GM18873 (cell line): ENCODE data around the gene UGT2A3.
"Not testable (repeated sequence)": the region's sequence is repeated elsewhere in the genome, so short reads cannot be mapped to it uniquely, and the experiment has no call there.

ENCODE experiments used
- ATAC-seq: cut with Tn5 transposase; IDR thresholded peaks from one replicate; pipeline ENCODE4 v1.9.1; 2021; ENCODE audit warnings: mild to moderate bottlenecking, moderate library complexity, moderate number of reproducible peaks; ENCODE audit not compliant: unreplicated experiment, low FRiP score

The UGT2A3 gene

DNA sequence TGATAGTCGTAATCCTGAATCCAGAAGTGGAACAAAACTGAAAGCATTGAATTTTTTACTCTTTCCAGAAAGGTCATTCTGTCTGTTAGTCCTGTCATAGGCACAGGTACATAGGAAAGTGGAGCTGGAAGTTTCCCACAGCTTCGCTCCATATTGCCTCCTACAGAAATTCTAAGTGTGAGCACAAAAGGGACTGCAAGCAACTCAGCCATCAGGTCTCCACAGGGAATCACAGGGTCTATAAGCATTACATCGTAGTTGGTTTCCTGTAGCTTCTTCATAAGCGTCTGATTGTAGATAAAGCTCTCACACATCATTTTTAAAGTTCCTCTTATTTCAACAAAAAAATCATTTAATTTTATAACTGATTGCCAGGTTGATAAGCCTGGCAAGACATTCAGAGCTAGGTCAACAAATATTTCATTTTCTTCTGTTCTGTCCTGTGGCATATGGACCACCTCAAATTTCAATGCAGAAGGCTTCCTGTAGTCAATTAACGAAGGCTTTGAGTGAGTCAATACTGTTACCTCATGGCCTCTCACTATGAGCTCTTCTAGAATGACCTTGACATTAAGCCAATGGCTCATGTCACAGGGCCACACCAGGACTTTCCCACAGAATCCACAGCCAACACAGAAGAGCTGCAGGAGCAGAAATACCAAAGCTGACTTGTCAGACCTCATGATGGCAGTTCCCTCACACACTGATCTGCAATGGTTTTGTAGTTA is at the start of gene UGT2A3:
Gene UGT2A3, minus strand, starts transcription at position 727 of the 728 bp plus-strand sequence. Its CDS starts 44 bp downstream, at position 683.
- ATAC-seq, result no peak

DNA sequence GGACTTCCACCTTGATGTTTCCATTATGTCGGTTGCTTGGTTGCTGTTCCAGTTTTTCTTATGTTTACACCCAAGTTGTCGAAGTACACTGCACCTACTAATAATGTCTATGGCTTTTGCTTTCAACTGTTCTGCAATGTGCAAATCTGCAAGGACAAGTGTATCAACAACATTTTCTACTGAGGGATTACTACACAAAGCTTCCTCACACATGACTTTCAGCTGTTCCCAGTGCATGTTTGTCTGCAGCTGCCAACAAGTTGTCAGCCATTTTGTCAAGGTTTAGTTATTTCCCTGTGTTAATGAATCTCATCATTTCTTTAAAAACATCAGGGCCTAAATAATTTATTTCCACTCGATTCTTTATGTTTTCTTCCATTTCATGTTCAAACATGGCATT is 45.4 kb upstream of the UGT2A3 start:
- no peak for ATAC-seq

DNA sequence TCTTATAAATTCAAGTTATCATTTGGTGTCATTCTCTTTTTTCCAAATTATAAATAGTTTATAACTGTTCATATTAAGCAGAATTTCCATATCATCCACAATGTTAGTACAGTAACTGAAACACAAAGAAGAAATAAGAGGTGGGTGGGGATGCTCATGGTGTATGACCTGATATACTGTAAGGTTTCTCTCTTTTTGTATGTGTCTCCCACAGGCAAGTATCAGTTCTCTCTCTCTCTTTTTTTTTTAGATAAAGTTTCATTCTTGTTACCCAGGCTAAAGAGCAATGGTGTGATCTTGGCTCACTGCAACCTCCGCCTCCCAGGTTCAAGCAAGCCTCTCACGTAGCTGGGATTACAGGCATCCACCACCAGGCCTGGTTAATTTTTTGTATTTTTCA is 43.7 kb upstream of the UGT2A3 start:
- ATAC-seq, result no peak

DNA sequence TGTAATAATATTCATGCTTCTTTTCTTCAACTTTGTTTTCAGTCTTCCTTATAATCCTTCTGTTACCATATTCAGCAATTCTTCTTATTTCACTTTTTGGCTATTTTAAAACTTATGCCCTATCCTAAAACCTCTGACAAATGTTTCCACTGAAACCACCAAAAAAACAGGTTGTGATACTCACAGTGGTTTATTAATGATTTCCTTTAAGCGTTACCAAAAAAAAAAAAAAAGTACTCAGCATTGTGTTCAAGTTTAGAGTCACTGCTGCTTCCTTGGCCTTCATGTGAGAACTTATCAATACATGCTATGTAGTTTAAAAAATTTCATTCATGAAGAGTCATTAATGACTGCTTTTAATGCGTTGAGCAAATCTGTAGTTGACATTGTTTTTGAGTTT is 35.4 kb upstream of the UGT2A3 start:
- peak; percentile 83 for ATAC-seq

DNA sequence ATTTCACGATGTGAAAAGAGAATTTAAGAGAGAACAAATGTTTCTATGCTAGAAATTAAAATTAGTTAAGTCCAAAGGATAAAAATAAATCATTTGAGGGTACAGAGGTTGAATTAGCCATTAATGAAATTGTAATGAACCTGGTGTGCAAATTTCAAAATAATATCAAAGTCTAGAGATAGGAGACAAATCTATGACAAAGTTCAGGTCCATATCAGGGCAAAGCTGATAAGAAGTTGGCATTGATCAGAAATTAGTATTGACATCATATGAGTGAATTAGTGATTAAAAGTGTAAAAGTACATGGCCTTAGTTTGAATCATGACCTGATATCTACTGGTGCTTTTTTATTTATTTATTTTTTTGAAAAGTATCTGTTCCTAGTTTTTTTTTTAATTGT is 33.8 kb upstream of the UGT2A3 start:
- no peak for ATAC-seq

DNA sequence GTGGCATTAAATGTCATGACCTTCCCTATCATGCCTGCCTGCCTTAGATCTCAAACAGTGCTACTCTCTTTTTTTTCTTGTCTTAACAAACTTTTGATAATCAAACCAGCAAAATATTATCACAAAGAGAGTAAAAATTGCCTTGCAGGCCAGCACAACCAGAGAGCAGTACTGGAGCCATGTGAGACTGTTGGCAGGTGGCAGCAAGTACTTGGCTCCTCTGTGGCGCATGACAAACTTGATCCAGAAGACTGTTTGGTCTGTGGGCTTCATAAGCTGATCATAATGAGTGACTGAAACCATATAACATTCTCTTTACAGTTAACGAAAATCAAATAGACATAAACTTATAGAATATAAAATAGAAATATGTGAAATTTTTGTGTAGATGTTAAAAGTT is 33.3 kb upstream of the UGT2A3 start:
- no peak for ATAC-seq

DNA sequence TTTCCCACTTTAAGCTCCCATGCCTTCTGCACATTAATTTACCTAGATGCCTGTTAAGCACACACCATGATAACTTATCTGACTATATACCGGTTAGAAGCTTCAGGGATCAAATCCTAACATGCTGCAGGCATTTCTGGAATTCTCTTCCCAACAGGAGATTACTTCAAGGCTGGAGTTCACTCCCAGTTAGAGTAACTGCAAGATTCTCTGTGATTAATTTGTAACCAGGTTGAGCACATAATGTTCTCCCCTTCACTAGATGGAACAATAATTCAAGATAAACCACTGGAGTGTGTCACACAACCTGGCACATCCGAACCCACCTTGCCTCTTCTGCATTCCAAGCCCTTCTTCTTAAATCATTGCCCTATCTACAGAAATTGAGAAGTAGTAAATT is 11.8 kb upstream of the UGT2A3 start:
- ATAC-seq, result no peak

DNA sequence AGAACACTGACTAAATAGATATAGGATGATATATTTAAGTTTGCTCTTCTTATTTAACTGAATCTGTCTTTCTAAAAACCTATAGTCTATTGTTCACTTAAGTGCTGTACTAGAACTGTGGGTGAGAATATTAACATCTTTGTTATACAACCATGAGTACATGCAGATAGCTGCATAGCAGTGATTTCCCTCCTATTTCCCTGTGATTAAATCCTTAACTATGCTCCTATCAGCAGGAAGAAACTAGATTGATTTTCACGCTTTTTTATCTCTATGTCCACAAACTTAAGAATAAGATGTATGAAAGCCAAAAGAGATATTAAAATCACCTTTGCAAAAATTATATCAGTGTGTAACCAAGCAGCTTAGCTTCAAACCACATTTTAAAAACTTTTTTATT is 11.3 kb upstream of the UGT2A3 start:
- no peak for ATAC-seq

DNA sequence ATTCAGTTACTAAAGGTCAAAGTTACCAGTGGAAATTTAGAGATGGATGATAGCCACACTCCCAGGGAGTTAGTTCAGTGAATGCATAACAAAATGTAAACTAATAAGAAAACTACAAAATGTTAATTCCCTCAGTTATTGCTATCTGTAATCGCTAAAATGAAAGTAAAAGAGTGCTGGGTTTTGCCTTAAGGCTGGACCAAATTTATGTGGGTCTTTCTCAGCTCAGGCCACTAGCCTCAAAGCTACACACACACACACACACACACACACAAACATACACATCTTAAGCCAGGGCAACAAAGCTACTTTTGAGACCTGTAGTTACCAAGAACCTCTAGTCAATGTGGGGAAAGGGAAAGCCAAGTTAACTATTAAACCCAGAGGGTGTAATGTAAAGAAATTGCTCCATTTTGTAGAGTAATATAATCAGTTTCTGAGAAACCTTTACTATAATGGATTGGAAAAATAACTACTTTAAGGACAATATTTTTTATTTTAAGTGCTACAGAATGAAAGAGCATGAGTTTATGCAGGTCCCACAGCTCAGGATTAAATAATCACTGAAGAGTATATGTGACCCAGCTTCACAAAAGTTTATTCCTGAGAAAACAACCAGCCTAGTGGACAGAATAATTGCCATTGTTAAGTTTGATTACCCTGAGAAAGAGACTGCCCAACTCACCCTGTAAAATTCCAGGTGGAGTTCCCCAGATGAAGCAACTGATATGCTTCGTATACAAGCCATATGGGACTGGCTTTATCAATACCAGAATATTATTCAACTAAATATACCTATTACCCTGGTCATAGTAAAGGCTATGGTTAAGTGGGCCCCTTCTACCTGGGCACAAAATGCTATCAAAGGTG is 8.9 kb upstream of the UGT2A3 start:
- no peak for ATAC-seq

DNA sequence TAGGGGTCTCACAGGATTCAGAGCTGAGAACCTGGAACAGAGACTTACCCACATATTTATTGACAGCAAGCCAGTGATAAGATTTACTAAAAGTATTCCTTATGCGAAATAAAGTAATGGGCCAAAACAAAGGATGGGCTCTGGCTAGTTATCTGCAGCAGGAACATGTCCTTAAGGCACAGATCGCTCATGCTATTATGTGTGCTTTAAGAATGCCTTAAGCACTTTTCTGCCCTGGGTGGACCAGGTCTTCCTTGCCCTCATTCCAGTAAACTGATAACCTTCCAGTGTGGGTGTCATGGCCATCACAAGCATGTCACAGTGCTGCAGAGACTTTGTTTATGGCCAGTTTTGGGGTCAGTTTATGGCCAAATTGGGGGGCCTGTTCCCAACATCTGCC is 7.5 kb upstream of the UGT2A3 start:
- ATAC-seq, result not testable (repeated sequence)

DNA sequence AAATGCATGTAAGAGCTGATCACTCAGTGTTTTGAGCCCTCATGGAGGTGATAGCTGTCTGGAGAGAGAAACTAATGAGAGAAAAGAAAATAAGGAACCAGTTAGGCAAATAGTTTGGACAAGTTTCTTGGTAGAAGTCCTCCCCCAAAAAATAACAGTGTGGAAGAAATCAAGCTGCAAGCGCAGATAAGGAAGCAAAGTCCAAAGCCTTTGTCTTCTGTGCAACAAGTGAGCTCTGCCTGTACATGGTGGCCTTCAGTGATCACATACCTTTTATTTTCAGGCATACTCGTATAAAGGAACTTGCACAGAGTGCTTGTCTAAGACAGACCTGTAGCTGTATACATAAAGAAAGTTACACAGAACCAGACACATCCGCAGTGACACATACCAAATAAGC is 2.5 kb upstream of the UGT2A3 start:
- ATAC-seq, result no peak

DNA sequence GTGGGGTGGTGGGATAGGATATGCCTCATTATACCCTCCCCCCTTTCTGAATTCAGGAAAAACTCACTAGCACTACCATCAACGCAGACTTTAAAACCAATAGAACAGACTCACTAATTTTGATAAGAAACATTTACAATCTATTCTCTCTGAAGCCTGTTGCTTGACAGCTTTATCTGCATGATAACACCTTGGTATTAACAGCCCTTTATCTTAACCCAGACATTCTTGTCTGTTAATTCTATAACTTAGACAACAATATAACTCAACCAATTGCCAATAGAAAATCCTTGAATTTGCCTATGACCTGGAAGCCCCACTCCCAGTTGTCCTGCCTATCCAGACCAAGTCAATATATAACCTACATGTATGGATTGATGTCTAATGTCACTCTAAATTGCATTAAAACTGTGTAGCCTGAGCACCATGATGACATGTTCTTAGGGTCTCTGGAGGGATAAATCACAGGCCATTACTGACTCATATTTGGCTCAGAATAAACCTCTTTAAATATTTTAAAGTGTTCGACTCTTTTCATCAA is 1.5 kb upstream of the UGT2A3 start:
- ATAC-seq, result no peak

DNA sequence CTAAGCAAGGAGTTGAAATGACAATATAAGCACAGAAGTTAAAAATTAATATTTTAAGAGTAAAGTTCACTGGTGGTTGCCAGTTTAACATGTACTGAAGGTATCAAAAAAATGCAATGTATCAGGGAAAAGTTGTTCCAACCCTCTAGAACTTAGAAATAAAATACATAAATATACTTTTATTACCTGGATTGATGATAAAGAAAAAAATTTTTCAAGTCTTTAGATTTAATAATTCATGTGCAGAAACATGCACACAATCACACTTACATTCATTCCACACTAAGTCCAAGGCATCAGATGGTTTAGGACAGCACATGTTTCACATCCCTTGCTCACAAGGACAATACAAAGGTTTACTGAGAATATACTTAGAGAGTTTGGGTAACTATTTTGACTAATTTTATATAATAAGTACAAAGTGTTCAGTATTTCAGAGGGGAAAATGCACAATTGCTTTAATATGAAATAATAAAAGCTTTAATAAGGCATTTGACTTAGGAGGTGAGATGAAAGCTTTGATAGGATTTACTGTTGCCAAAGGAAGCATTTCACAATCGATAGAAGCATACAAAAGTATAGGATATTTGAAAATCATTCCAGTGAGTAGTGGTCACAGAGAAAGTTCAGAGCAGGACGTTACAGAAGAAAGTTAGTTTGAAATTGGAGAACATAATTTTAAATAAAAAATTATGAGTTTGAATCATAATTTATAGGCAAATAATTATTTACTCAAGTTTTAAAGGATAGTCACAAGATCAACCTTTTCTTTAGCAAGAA is 392 bp upstream of the UGT2A3 start:
- no peak for ATAC-seq

DNA sequence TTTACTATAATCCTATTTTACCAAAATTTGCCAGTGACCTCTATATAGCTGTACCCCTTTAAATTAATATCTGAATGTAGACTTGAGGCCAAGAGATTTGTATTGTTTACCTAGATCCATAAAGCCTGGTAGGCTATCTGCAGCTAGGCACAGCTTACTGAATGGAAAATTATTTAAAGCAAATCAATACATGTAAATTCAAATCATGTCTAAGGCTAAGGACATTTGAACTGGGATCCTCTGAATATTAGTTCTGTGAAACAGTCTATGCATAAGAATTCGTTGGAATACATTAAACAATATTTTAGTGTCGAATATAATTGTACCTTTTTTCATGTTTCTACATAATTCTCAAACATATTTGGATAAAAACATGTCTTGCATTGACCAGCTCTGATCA is 1.6 kb downstream of the UGT2A3 start:
- ATAC-seq, result no peak

DNA sequence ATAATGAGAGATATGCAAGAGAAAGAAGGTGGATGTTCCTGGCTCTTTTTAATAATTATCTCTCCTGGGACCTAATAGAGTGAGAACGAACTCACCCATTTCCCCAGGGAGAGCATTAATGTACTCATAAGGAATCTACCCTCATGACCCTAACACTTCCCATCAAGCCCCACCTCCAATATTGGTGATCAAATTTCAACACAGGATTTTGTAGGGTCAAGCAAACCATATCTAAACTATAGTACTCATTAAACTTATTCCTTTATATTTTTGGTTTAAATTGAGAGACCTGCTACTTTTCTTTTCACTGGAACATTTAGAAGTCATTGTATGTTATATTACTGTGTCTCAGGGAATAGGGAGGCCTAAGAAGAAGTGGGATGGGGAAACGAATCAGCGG is 2.6 kb downstream of the UGT2A3 start:
- no peak for ATAC-seq

DNA sequence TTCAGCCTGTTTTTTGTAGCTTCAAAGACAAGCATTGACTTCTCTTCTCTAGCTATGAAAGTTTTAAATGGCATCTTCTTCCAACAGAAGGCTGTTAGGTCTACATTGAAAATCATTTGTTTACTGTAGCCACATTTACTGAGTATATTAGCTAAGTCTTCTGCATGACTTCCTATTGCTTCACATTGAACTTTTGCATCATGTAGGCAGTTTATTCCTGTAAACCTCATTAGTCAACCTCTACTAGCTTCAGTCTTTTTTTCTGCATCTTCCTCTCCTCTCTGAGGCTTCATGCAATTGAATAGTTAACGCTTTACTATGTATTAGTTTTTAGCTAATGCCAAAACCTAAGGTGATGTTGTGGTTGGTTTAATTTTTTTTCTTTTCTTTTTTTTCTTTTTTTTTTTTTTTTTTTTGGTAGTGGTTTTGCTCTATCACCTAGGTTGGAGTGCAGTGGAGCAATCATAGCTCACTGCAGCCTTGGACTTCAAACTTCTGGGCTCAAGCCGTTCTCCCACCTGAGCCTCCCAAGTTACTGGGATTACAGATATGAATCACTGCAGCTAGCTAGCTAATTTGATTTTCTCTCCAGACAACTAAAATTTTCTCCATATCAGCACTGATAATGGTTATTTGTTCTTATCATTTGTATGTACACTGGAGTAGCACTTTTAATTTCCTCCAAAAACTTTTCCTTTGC is 3.4 kb downstream of the UGT2A3 start:
- ATAC-seq, result no peak

DNA sequence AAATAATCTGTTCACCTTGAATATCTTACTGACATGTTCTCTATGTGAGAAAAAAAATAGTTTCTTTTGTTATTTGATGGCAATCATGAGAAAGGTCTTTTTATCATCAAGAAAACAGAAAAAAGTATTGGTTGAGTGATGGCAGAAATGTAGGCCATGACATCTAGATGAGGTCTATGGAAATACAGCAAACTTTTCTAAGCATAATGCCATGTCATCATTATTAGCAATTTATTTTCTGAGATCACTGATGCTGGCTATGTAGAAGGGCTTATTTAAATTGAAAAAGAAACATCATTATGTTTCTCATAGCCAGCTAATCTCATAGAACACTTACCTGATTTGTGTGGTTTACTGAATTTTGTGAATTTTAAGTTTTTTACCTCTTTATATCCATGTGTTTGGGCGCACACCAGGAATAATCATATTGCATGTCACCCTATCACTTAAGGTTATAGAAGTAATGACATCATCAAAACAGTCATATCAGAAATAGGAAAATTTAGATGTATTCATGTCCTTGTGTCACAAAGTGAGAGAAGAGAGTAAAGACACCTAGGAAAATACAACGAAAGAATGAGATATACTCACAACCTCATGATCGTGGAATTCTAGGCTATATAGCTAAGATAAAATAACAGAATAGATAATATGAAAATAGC is 22.4 kb downstream of the UGT2A3 start:
- no peak for ATAC-seq

DNA sequence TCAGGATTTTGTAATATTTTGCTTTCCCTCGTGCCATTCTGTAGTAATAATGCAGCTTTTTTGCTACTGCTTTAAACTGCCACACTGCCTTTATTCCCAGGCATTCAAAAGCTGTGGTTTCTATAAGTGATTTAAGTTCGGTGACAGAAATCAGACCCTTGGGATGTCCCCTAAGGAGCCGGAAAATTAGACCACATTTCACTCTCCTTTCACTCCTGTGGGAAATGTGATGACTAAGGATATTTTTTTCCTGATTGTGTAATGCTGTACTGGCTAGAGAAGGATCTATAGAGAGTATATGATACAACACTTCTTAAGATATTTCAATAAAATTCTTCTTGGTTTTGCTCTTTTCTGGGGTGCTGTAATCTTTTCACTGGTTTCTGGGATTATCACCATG is 24.4 kb downstream of the UGT2A3 start:
- ATAC-seq, result no peak

DNA sequence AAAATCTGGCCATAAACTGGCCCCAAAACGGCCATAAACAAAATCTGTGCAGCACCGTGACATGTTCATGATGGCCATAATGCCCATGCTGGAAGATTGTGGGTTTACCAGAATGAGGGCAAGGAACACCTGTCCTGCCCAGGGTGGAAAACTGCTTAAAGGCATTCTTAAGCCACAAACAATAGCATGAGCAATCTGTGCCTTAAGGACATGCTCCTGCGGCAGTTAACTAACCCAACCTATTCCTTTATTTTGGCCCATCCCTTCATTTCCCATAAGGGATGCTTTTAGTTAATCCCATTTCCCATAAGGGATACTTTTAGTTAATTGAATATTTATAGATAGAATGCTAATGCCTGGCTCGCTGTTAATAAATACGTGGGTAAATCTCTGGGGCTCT is 29.4 kb downstream of the UGT2A3 start:
- ATAC-seq, result not testable (repeated sequence)

DNA sequence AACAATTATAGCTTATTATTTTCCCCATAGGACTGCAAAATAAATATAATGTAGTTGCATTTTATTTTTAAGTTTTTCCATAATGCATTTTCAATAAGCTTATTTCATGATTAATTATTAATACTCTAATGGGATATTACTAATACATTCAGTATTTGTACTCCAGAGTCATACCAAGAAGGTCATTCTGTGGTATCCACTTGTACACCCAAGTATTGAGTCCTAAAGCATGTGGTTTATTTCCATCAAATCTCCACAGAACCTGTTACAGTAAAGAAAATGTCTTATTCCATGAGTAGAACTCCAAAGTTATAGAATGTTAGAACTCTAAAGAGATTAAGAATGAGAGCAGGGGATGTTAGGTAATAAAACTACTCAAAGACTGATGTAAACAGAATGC is 30.6 kb downstream of the UGT2A3 start:
- ATAC-seq, result no peak
